HG02938 (cell line): ENCODE measurements around the gene HAUS2.
"Not testable (repeated sequence)": the region's sequence is repeated elsewhere in the genome, so short reads cannot be mapped to it uniquely, and the experiment has no call there.

Experiments
- ATAC-seq: cut with Tn5 transposase; IDR thresholded peaks from one replicate; pipeline ENCODE4 v1.9.1; 2021; ENCODE audit warnings: mild to moderate bottlenecking, moderate library complexity; ENCODE audit not compliant: unreplicated experiment

Gene HAUS2

DNA sequence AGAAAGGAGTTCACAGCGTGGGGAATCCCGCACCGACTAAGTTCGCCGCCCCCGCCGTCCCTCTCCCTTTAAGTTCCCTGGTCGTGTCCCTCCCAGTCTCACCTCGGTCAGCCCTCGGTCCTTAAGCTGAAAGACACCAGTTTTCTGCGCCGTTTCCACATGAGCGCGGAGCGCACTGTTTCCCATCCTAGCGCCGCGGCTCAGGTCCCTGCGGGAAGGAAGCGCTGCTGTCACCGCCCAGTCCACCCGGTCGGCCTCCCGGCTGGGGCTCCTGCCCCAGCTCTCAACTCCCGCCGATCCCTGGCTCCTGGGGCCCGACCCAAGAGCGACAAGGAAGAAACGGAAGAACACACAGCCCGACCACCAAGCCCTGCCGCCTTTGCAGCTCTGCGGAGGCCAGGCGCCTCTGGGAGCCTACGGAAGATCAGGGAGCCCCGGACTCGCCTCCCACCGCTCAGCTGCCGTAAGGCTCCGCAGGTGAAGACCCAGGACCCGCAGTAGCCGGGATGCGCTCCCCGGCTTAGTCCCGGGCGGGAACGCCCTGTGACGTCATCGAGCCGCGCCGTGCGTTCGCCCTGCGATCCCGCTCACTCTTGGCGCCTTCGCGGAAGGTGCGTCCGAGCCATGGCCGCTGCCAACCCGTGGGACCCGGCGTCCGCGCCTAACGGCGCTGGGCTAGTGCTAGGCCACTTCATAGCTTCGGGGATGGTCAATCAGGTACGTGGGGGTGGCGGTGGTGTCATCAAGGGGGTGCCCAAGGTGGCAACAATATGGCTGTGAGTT is at the start of gene HAUS2, which contains the start of gene LRRC57:
HAUS2 (plus strand) TSS at position 590 of the 783 bp plus-strand sequence; CDS start at position 625, 35 bp downstream.
LRRC57 (minus strand) TSS at position 545 of the 783 bp plus-strand sequence; CDS start at position 186, 359 bp downstream.
- ATAC-seq, result peak; percentile 73

DNA sequence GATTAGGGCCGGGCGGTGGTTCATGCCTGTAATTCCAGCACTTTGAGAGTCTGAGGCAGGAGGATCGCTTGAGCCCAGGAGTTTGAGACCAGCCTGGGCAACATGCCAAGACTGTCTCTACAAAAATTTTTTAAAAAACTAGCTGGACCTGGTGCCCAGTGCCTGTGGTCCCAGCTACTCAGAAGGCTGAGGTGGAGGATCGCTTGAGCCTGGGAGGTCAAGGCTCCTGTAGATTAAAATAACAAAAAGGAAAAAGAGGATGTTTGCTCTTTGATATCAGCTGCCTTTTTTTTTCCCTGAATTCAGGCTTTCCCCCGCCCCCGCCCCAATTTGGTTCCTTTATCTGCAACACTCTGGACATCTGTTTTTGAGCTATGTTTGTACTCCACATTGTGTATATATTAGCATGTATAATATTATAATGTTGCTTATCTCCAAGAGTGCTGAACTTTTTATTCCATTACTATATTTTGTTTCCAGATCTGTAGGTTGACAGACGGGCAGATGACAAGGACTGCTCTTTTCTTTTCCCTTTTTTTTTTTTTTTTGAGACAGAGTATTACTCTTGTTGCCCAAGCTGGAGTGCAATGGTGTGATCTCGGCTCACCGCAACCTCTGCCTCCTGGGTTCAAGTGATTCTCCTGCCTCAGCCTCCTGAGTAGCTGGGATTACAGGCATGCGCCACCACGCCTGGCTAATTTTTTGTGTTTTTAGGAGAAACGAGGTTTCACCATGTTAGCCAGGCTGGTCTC is 48.6 kb upstream of the HAUS2 start:
- ATAC-seq, result no peak

DNA sequence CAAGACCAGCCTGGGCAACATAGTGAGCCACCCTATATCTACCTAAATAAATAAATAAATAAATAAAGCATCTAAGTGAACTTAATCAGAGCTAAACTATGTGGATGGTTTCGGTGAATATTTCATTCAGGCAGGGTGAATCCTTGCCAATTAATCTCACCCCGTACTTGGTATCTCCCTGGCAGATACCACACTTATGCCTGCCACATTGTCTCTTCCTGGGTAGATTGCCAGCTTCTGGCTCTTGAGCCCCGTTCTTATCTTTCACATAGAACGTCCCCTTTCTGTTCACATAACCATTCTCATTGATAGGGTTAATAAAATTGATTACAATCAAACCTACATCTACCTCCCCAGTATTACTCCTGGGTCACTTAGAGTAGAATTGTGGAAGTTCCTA is 46.2 kb upstream of the HAUS2 start:
- ATAC-seq, result no peak

DNA sequence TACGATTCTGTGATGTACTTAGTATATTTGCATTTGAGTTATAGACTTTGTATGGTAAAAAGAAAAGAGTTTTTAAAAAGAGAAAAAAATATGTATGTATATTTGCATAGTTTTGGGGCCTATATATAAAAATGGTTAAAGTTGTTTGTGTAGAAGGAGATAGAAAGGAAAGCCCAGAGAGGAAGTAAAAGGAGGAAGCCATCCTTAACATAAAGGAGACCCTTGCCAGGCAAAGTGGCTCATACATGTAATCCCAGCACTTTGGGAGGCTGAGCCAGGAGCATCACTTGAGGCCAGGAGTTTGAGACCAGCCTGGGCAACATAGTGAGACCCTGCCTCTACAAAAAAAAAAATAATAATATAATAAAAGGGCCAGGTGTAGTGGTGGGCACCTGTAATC is 44.8 kb upstream of the HAUS2 start:
- no peak for ATAC-seq

DNA sequence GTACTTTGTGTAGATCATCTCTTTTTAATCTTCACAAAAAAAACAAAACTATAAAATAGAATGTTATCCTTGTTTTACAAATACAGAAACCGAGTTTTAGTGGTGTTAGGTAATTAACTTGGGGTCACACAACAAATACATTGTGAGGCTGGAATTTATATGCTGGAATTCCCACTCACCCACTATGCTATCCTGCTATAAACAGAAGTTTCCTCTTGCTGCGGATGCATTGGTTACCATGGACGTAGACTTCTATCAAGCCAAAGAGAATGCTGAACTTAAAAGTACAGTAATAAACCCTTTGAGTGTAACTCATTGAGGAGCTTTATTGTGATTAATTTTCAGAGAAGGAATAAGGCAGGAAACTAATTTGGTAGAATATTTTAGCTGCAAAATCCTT is 44.0 kb upstream of the HAUS2 start:
- no peak for ATAC-seq

DNA sequence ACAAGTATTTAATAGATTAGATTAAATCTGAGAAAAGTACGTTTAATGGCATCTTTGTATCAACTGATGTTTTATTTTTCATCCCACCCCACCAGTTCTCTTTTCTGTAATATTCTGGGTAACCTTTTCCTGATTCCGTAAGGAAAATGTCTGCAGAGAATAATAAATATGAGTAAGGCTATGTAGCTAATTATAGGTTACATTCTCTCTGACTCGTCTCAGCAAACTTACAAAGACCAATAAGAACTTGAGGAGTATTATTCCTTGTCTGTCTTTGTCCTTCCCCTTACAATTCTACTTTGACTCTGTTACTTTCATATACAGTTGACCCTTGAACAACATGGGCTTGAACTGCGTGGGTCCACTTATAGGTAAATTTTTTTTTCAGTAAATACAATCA is 41.1 kb upstream of the HAUS2 start:
- no peak for ATAC-seq

DNA sequence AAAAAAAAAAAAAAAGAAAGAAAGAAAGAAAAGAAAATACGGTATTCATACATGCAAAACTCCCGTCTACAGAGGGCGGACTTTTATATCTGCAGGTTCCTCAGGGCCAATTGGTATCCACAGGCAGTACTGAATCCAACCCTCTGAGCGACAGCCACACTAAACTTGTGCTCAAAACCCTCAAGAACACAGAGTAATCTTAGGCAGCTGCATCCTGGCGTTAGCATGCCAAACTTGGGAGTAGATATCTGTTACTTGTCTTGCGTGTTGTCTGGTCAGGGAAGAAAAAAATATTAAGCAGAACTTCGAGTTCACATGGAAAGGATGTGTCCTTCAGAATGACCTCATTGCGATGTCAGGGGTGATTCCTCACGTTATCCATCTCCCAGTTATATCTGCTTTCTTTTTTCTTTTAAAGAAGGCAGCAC is 40.4 kb upstream of the HAUS2 start:
- ATAC-seq, result no peak

DNA sequence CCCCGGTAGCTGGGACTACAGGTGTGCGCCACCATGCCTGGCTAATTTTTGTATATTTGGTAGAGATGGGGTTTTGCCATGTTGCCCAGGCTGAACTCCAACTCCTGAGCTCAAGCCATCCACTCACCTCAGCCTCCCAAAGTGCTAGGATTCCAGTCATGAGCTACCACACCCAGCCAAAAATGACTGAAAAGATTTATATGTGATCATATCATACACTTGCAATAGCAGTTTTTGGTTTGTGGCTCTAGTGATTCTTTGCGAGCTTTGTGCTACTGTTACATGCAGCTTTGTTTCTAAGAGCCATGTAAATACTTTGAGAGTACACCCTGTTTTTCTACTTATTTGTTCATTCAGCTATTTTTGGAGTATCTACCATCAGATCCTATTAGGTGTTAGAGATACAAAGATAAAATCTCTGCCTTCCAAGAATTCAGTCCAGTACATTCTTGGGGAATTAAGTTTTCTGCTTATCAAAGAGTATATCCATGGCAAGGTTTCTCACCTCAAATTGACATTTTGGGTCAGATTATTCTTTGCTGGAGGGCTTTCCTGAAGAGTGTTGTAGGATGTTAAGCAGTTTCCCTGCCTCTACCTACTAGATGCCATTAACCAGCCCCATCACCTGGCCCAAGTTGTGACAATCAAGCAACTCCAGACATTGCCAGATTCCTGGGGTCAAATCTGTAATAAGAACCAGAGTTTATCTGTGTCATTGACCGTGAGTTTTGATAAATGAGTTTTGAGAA is 38.2 kb upstream of the HAUS2 start:
- ATAC-seq, result no peak

DNA sequence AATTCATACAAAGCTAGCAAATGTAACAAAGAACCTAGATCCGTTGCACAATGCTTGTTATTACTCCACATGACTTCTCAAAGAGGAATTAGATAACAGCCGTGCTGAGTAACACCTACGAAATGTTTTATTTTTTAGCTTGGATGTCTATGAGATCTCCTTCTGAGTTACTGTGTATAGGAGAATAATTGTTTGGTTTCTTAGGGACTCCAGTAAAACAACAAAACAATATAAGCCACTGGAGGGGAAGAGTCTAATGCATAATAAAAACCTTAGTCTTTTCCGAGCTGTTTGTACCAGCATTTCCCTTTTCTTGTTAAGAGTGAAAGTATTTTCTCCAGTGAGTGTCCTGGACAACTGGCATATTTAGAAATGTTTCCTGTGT is 37.6 kb upstream of the HAUS2 start:
- ATAC-seq, result no peak

DNA sequence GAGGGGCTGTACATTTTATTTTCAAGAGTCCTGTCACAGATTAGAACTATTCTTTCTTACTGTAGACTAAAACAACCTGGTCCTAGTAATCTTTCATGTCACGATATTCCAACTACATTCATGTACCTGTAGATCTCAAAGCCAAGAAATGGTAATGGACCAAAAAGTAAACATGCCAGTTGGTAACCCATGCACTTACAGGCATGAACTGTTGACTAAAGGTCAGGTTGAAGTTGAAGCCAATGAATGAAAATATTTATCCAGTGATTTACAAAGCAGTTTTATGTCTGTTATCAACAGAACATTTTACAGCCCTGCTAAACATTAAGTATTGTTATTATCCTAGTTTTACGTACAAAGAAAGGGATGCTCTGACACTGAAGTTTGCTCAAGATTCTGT is 25.3 kb upstream of the HAUS2 start:
- no peak for ATAC-seq

DNA sequence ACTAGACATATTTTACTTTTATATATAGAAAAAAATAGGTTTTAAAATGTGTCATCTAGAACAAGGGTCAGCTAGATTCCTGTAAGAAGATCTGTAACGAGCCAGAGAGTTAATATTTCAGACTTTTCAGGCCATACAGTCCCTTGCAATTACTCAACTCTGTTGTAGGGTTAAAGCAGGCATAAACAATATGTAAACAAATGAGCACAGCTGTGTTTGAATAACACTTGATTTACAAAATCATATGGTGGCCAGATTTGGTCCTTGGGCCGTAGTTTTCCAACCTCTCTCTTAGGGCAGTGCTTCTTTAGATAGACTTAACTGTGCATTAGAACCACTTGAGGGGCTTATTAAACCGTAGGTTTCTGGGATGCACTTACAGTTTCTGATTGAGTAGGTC is 19.7 kb upstream of the HAUS2 start:
- ATAC-seq, result no peak

DNA sequence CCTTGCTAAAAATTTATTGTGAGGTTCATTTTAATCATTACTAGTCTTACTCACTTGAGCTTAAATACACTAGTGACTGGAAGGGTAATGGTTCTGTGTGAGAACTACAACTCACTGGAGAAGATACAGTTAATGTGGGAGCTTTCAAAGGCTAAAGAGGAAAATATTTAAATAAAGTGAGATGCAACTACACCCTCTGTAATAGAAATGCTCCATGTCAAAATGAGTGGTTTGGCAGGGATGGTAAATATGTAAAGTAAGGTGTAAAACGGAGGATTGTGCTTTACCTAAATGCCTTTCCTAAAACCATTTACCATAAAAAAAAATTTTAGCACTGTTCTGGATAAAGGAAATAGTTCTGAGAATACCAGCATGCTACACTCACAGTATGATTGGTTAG is 15.4 kb upstream of the HAUS2 start:
- no peak for ATAC-seq

DNA sequence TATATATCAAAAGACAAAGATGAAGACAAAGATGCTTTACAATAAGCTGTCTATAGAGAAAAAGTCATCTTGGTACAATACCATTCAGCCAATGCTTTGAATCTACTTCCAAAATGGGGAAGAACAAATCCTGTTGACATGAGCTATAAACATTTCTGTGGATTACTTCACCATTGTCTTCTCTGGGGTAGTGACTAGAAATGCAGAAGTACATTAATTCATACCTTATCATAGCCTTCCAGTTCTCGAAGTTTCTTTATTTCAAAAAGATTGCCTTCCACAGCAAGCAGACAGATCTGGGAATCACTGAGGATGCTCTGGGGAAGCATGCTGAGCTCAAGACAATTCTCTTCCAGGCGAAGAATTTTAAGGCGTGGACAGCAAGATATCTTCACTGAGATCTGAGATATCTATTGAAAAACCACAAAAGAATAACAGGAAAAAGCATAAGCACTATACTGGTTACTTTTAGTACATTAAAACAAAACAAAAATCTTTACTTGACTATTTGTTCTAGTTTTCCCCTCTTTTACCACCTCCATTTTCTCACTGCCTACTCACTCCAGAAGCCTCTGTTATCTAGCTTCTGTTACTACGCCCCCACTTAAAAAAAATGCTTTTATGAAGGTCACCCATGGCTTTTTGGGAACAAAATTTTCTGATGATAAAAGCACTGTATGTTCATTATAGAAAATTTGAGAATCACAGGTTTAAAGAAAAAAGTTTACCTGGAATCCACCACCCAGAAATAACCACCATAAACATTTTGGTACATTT is 3.6 kb upstream of the HAUS2 start:
- no peak for ATAC-seq

DNA sequence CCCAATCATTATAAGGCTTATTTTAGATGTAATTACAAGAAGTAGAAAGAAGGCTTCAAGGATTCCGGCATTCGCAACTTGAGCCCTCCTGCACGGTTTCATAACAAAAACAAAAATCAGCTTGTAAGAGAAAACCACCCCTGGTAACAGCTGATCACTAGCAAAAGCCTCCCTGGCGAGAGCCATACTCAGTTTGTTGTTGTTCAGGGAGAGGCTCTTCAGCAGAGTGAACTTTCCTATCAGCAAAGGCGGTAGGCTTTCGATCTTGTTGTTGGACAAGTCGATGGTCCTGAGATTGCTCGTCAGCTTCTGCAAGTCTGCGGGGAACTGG is 755 bp upstream of the HAUS2 start:
- peak; percentile 7 for ATAC-seq

DNA sequence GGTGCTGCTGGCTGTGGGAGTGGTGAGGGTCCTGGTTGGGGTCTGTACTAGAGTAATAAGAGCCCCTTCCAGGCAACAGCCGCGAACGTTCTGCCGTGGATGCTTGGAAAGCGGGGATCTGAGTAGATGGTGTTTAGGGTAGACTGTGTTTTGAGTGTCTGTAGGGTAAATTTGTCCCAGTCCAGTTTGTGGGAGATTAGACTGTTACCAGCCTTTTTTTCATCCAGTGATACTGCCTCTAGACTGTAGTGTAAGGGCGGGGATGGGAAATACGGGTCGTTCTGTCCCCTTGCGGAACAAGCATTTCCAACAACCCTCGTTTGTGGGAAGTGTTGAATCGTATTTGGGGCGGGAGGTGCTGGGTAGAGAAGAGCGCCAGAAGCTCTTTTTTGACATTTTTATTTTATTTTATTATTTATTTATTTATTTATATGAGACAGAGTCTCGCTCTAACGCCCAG is 424 bp downstream of the HAUS2 start:
- peak; percentile 31 for ATAC-seq

DNA sequence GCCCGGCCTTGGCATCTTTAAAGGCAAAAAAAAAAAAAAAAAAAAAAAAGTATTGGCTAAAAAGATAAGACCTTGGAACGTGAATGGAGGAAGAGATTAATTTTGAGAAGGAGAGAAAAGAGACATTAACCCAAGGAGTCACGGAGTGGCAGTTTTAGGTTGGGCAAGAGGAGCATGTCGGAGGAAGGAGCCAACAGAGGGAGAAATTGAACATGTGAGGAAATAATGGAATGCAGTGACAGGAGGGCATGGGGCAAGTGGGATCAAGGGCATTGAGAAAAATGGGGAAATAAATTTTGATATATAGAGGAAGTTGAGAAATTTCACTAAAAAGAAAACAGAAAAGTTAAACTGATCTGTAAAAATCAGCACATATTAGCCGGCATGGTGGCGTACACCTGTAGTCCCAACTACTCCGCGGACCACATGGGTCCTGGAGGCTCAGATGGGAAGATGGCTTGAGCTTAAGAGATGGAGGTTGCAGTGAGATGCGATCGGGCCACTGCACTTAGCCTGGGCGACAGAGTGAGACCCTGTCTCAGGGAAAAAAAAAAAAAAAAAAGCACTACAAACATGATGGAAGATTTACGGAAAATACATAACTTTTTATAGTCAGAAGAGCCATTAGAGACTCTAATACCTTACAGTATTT is 1.2 kb downstream of the HAUS2 start:
- no peak for ATAC-seq

DNA sequence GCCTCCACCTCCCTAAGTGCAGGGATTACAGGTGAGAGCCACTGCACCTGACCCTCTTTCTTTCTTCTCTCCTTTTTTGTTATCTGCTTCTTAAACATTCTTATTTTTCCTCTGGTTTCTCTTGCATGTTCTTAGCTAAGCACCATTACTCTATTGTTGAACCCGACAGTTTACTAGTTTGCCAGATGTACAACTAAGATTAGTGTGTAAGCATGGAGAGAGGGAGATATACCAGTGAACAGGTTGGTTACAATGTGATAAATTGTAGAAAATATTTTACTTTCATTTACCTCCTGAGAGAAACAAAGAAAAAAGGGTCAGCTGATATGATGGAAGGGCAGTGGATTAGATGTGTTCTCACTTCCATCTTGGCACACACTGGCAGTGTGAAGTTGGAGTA is 4.9 kb downstream of the HAUS2 start:
- ATAC-seq, result no peak

DNA sequence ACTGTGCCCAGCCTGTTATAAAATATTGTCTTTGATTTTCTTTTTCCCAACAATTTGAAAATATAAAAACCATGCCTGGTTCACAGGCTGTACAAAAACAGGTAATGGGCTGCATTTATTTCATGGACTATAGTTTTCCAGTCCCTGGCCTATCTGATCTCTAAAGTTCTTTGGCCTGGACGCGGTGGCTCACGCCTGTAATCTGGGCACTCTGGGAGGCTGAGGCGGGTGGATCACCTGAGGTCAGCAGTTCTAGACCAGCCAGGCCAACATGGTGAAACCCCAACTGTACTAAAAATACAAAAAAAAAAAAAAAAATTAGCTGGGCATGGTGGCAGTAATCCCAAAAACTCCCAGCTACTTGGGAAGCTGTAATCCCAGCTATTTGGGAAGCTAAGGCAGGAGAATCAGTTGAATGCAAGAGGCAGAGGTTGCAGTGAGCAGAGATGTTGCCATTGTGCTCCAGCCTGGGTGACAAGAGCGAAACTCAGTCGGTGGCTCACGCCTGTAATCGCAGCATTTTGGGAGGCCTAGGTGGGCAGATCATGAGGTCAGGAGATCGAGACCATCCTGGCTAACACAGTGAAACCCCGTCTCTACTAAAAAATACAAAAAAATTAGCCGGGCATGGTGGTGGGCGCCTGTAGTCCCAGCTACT is 8.0 kb downstream of the HAUS2 start:
- not testable (repeated sequence) for ATAC-seq

DNA sequence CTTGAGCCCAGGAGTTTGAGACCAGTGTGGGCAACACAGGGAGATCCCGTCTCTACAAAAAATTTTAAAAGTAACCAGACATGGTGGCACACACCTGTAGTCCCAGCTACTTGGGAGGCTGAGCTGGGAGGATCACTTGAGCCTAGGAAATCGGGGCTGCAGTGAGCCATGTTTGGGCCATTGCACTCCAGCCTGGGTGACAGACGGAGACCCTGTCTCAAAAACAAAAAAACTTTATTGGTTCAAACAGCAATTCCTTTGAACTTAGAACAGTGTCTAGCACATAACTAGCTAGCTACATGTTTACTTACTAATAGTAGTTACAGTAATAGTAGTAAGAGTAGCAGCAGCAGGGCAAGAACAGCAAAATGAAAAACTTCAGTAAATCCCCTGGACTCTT is 10.1 kb downstream of the HAUS2 start:
- no peak for ATAC-seq
